ENCODE data around the gene BCL6. TPM values are rescaled to one million over a fixed set of nuclear protein-coding genes. Genes with fewer than 3 reads are reported as not detected.

Gene BCL6
- total and polyA plus RNA-seq, 2 experiments from 2014 or later, result 2.6 to 5.9 TPM

GRCh38 chr3:187774185-187774789, 29.0 kb upstream of the BCL6 start (continued):
- TF ChIP-seq ZNF462 (CRISPR knock-in tag; IDR thresholded peaks at IDR 0.05) (no peak), CREB1 (CRISPR knock-in tag; IDR thresholded peaks at IDR 0.05; ENCODE audit: low read depth) (no peak), JUNB (IDR thresholded peaks at IDR 0.05; ENCODE audit: unreplicated experiment) (no peak), STAT1 (IDR thresholded peaks at IDR 0.05; ENCODE audit: unreplicated experiment) (no peak), POLR2AphosphoS5 (IDR thresholded peaks at IDR 0.05; ENCODE audit: low read depth) (no peak), ZNF331 (CRISPR knock-in tag; IDR thresholded peaks at IDR 0.05; ENCODE audit: low read depth) (no peak), NANOG (IDR thresholded peaks at IDR 0.05; ENCODE audit: borderline replicate concordance) (no peak), REST (IDR thresholded peaks at IDR 0.05; ENCODE audit: unreplicated experiment) (no peak), ETS1 (IDR thresholded peaks at IDR 0.05) (no peak)
